ENCODE data around the gene PFAS. TPM values are rescaled to one million over a fixed set of nuclear protein-coding genes. Genes with fewer than 3 reads are reported as not detected.

The PFAS gene
- total RNA-seq, 2 donors from 2014 or later: 13.6 to 61.7 TPM

DNA sequence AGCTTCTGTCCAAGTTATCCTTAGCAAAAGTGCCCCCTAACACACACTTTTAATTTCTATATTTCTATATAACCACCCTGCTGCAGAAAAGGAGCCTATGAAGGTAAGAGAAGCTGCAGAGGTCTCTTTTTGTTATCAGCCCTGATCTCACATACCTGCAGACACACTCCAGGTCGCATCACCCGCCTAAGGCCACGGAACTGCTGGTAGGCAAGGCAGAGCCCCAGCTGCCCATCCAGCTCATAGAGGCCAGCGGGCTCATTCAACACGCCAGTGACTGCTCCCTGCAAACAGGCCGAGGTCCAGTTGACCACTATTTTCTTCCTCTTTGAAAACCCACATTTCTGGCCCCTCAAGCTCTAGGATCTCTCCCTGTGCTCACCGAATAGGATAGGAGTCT, 13.4 kb upstream of the PFAS start:
- DNase-seq: no peak
- TF ChIP-seq, protein P1, sequence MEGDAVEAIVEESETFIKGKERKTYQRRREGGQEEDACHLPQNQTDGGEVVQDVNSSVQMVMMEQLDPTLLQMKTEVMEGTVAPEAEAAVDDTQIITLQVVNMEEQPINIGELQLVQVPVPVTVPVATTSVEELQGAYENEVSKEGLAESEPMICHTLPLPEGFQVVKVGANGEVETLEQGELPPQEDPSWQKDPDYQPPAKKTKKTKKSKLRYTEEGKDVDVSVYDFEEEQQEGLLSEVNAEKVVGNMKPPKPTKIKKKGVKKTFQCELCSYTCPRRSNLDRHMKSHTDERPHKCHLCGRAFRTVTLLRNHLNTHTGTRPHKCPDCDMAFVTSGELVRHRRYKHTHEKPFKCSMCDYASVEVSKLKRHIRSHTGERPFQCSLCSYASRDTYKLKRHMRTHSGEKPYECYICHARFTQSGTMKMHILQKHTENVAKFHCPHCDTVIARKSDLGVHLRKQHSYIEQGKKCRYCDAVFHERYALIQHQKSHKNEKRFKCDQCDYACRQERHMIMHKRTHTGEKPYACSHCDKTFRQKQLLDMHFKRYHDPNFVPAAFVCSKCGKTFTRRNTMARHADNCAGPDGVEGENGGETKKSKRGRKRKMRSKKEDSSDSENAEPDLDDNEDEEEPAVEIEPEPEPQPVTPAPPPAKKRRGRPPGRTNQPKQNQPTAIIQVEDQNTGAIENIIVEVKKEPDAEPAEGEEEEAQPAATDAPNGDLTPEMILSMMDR (IDR thresholded peaks at IDR 0.05): no peak
- intact Hi-C loops (cut with DNase I): no loop called here
- no peak overlapping the region for H3K27ac ChIP-seq
- no peak overlapping the region for H3K4me3 ChIP-seq
- H3K27me3 ChIP-seq: no peaks in the 10 kb centered on the region
- H3K4me1 ChIP-seq: no peaks in the 10 kb centered on the region
- no peak overlapping the region for H3K9ac ChIP-seq (ENCODE audit: low read depth in 2 of 2, low read length in 2 of 2)
- peaks cover 28% of the 10 kb centered on the region for H3K36me3 ChIP-seq
- no peaks in the 10 kb centered on the region for H3K9me3 ChIP-seq

DNA sequence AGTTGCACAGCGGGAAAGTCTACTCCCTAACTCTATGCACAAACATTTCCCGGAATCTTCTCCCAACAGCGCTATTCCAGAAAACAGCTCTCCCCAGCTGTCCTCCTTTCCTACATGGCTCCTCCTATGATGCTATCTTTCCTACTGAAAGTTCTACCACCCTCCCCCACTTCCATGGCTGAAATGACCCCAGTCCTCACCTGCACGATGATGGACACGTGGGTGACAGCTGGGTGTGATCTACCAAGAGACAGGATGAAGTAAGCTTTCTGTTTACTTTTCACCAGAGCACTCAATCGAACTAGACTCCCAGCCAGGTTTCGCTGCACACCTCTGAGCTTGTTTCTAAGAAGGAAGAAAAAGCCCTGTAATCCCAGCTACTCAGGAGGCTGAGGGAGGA, 11.9 kb upstream of the PFAS start:
- DNase-seq: no peak
- intact Hi-C loops (cut with DNase I): no loop called here
- Histone ChIP-seq H3K36me3 (peaks cover 15% of the 10 kb centered on the region), H3K4me3 (no peak overlapping the region), H3K4me1 (no peaks in the 10 kb centered on the region), H3K9me3 (no peaks in the 10 kb centered on the region), H3K27me3 (no peaks in the 10 kb centered on the region), H3K9ac (ENCODE audit: low read depth in 2 of 2, low read length in 2 of 2) (no peak overlapping the region), H3K27ac (no peak overlapping the region)
- TF ChIP-seq, protein P1 (IDR thresholded peaks at IDR 0.05): no peak

DNA sequence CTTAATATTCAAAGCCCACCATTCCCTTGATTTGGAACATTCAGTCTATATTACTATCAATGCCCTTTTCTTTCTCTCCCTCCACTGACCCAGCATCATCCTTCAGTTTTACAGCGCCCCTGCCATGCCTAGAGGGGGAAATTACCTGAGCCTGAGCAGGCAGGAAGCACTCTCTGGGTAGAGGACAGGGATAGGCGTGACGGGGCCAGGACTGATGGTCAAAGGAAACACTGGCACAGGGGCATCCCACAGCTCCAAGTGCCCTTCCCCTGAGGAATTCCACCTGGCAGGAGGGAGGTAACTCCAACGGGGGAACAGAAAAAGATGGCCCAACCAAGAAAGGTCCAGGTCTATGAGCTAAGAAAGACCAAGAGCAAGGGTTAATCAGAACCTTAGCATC, 11.2 kb upstream of the PFAS start:
- Histone ChIP-seq H3K27ac (no peak overlapping the region), H3K9ac (ENCODE audit: low read depth in 2 of 2, low read length in 2 of 2) (no peak overlapping the region), H3K9me3 (no peaks in the 10 kb centered on the region), H3K4me1 (no peaks in the 10 kb centered on the region), H3K36me3 (peaks cover 9% of the 10 kb centered on the region), H3K4me3 (no peak overlapping the region), H3K27me3 (no peaks in the 10 kb centered on the region)
- intact Hi-C loops (cut with DNase I): no loop called here
- DNase-seq: no peak
- TF ChIP-seq, protein P1 (IDR thresholded peaks at IDR 0.05): no peak

DNA sequence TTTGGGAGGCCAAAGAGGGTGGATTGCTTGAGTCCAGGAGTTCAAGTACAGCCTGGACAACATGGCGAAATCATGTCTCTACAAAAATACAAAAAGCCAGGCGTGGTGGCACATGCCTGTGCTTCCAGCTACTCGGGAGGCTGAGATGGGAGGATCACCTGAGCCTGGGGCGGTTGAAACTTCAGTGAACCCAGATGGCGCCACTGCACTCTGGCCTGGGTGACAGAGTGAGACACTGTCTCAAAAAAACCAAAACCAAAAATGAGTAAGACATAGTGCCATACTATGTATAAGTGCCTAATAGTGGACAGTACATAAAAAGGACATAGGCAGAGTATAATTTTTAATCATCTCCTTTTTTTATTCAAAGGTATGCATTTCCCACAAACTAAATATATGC, 5.3 kb upstream of the PFAS start:
- TF ChIP-seq, protein P1 (IDR thresholded peaks at IDR 0.05): no peak
- H3K4me3 ChIP-seq: no peak overlapping the region

DNA sequence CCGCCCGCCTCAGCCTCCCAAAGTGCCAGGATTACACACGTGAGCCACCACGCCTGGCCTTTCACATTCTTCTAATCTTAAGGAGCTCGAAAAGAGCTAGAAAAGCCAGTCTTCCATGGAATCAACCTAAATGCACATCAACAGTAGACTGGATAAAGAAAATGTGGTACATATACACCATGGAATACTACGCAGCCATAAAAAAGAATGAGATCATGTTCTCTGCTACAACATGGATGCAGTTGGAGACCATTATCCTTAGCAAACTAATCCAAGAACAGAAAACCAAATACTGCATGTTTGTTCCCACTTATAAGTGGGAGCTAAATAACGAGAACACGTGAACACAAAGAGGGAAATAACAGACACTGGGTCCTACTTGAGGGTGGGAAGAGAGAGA, 4.3 kb upstream of the PFAS start:
- no peaks in the 10 kb centered on the region for H3K36me3 ChIP-seq
- H3K27me3 ChIP-seq: no peaks in the 10 kb centered on the region
- no peak overlapping the region for H3K27ac ChIP-seq
- TF ChIP-seq, protein P1 (IDR thresholded peaks at IDR 0.05): no peak
- intact Hi-C loops (cut with DNase I): no loop called here
- no peaks in the 10 kb centered on the region for H3K9me3 ChIP-seq
- H3K4me1 ChIP-seq: no peaks in the 10 kb centered on the region
- DNase-seq: no peak
- no peak overlapping the region for H3K9ac ChIP-seq (ENCODE audit: low read depth in 2 of 2, low read length in 2 of 2)
- no peak overlapping the region for H3K4me3 ChIP-seq

More for the DNA sequence above, 5.3 kb upstream of the PFAS start:
- Histone ChIP-seq H3K27ac (no peak overlapping the region), H3K36me3 (no peaks in the 10 kb centered on the region), H3K9ac (ENCODE audit: low read depth in 2 of 2, low read length in 2 of 2) (no peak overlapping the region), H3K4me1 (no peaks in the 10 kb centered on the region), H3K27me3 (no peaks in the 10 kb centered on the region), H3K9me3 (no peaks in the 10 kb centered on the region)
- intact Hi-C loops (cut with DNase I): no loop called here
- no peak for DNase-seq
